Fibroblast of gingiva (primary cell): Measurements from ENCODE around the gene NPAS3.
A peak's percentile ranks its signal among the peaks of the same experiment; 100 is the strongest.
"Not testable (repeated sequence)": the region's sequence is repeated elsewhere in the genome, so short reads cannot be mapped to it uniquely, and the experiment has no call there.

Experiments used
- DNase-seq: peaks from one replicate; pipeline ENCODE4 v3.0.0-alpha.2; 2011; ENCODE audit warnings: low read depth

NPAS3 gene

DNA sequence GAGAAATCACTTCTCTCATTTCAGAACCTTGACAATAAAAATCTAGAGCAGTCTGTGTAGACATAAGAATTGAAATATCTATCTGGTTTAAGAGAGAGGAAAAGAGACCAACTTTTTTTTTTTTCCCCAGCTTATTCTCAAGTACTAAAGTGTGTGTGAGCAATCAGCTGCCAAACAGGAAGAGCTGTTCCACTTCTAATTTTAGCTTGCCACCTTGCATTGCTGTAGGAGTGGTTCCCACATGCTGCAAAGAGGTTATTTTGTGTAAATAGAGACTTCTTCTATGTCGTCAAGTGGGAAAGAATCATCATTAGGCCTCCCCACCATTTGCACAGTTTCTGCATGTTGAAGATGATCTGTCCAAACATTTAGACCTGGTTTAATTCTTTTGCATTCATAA is 142.6 kb downstream of the NPAS3 start:
- DNase-seq = no peak

GRCh38 chr14:33085799-33086198 is 147.1 kb downstream of the NPAS3 start:
- DNase-seq = no peak

DNA sequence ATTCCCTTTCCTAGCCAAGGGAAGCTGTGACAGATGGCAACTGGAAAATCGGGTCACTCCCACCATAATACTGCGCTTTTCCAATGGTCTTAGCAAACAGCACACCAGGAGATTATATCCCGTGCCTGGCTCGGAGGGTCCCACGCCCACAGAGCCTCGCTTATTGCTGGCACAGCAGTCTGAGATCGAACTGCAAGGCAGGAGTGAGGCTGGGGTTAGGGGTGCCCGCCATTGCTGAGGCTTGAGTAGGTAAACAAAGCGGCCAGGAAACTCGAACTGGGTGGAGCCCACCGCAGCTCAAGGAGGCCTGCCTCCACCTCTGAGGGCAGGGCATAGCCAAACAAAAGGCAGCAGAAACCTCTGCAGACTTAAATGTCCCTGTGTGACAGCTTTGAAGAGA is 149.6 kb downstream of the NPAS3 start:
- DNase-seq = not testable (repeated sequence)

DNA sequence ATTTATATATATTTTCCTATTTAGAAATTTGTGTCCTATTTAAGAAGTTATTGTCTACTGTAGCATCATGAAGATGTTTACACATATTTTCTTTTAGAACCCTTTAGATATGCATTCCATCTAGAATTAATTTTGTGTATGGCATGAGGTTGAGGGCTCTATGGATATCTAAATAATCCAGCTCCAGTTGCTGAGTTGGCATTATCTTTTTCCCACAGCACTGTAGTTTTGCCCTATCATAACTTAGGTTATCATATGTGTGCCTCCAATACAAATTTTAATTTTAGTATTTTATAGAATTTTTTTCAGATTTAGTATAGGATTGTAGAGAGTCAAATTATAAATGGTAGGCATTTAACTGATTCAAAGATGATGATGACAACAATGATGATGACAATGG is 159.3 kb downstream of the NPAS3 start:
- no peak for DNase-seq

GRCh38 chr14:33103489-33103888 is 164.8 kb downstream of the NPAS3 start:
- DNase-seq = no peak

GRCh38 chr14:33103966-33104365 is 165.3 kb downstream of the NPAS3 start:
- no peak for DNase-seq

DNA sequence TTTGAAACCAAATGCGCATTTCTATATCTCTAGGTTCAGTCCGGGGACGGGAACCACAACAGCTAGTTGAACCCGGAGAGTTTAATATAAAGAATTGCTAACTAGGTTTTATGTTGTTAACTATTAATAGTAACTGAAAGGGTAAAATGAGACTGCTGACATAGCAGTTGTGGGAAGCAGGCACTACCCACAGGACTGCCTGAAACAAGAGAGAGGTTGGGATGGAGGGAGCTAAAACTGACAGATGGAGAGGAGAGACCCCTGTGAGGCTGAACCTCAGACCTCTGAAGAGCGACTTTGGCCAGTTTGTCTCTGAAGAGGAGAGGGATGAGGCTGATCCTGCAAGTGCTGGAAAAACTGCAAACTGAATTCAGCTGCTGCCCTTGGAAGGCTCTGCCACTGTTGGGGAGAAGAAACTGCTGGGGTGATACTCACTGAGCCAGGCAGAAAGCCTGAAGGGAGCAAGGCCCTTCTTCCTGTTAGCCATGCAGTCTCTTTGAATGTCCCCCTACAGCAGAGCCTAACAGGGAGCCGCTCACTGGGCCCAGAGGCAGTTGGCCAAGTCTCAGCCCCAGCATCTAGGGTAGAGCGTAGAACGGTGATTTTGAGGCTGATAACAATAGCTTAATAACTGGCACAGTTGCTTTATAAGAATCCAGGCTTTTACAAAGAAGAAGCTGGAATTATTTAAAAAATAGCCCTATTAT is 172.2 kb downstream of the NPAS3 start:
- DNase-seq = no peak

GRCh38 chr14:33114331-33114730 is 175.7 kb downstream of the NPAS3 start:
- DNase-seq = peak; percentile 30

DNA sequence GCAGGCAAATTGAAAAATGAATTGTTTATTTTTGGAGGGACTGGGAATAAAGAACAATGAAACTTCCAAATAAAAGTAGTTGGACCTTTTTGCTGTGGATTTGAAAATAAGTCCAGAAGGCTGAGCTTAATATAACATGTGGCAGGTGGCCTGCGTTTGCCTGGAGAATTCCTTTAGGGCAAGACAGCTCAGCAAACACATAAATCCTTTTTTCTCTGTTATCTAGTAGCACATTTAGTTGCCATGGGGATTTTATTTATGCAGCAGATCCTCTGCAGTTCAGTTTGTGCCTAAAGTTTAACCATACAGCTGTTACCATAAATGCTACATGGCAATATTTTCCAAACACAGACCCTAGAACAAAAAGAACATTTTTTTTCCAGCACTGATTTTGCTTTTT is 180.0 kb downstream of the NPAS3 start:
- DNase-seq = no peak

GRCh38 chr14:33120341-33120740 is 181.7 kb downstream of the NPAS3 start:
- DNase-seq = peak; percentile 39

DNA sequence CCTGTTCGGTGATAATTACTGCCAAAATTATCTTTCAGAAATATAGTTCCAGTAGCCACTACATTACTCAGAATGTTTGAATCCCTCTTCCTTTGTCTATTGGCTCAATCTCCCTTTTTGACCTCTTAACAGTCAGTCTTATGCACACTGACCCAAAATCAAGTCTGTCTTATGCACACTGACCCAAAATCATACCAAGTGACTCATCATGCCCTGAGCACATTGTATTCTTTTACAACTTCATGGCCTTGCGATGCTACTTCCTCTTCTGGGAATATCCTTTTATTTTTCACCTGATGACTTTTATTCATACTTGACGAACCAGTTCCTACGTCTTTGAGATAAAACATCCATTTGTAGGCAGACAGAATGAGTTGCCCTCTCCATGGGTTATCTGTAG is 182.3 kb downstream of the NPAS3 start:
- peak; percentile 10 for DNase-seq

GRCh38 chr14:33123281-33123680 is 184.6 kb downstream of the NPAS3 start:
- DNase-seq = no peak

GRCh38 chr14:33126433-33126832 is 187.8 kb downstream of the NPAS3 start:
- no peak for DNase-seq

GRCh38 chr14:33127531-33127930 is 188.9 kb downstream of the NPAS3 start:
- DNase-seq = no peak

GRCh38 chr14:33131801-33132200 is 193.1 kb downstream of the NPAS3 start:
- DNase-seq = no peak

- no peak for DNase-seq
Observed at GRCh38 chr14:33134162-33134561, 195.5 kb downstream of the NPAS3 start.

GRCh38 chr14:33134975-33135374 is 196.3 kb downstream of the NPAS3 start:
- DNase-seq = no peak

GRCh38 chr14:33150666-33151428 is 212.2 kb downstream of the NPAS3 start:
- no peak for DNase-seq

DNA sequence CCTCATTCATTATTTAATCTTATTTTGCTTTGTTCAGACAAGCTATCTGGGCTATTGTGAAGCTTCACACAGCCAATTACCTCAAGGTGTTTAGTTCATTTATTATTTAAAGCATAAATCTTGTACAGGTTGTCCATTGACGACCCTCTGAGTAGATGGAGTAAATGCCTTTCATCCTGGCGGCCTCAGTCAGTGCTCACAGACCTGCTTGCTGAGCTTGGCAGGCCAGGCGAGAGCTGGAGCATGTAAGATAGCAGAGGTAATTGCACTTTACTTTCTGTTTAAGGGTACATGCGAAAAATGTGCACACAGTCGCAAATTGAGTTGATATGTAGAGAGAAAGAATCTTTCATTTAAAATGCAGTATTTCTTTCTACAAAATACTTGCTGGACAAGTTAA is 224.4 kb downstream of the NPAS3 start:
- no peak for DNase-seq

GRCh38 chr14:33163600-33163999 is 224.9 kb downstream of the NPAS3 start:
- no peak for DNase-seq

GRCh38 chr14:33165144-33165925 is 226.7 kb downstream of the NPAS3 start:
- peak; percentile 5 for DNase-seq

GRCh38 chr14:33165926-33166289 is 227.2 kb downstream of the NPAS3 start:
- no peak for DNase-seq

DNA sequence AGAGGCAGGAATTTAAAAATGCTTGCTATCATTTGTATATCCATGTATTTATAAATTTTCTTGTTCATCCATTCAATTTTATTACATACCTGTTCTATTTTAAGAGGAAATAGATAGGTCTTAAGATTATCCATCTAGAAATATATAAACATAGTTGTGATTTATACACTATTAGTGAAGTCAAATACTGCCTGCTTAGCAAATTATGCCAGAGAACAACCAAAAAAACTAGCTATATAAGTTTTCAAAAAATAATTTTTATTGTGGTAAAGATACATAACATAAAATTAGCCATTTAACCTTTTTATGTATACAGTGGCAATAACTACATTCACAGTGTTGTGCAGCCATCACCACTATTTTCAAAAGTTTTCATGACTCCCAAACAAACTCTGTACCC is 237.3 kb downstream of the NPAS3 start:
- DNase-seq = no peak
